ENCODE results near the gene AP1M2. TPM values are rescaled to one million over a fixed set of nuclear protein-coding genes. Genes with fewer than 3 reads are reported as not detected.

AP1M2 gene
- not detected in 2 replicates for total RNA-seq

DNA sequence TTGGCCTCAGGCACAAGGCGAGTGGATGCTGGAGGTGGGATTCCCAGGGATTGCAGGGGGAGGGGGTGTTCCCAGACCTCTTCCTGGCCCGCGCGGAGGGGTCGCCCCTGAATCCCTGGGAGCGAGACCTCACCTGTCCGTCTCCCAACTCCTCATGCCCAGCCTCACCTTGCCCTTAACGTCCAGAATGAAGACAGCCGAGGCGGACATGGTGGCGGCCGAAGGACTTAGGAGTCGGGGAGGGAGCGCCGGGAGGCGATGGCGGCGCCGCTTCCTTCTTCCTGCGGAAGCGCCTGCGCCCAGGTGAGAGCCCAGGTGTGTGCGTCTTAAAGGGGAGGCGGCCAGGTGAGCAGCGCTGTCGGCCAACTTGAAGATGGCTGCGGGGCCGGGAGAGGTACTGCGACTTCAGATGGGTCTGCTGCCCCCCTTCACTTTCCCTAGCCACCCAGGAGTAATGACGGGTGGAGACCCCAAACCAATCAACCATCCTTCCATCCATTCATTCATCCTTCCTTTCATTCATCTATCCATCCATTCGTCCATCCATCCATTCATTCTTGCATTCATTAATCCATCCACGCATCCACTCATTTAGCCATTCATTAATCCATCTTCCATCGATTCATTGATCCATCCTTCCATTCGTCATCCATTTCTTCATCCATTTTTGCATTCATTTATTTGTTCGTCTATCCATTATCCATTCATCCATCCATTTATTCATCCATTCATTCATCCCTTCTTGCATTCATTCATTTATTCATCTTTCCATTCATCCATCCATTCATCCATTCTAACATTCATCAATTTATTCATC, at the start of gene AP1M2:
Gene AP1M2, minus strand, starts transcription at position 291 of the 817 bp plus-strand sequence. Its CDS starts 81 bp downstream, at position 210.

DNA sequence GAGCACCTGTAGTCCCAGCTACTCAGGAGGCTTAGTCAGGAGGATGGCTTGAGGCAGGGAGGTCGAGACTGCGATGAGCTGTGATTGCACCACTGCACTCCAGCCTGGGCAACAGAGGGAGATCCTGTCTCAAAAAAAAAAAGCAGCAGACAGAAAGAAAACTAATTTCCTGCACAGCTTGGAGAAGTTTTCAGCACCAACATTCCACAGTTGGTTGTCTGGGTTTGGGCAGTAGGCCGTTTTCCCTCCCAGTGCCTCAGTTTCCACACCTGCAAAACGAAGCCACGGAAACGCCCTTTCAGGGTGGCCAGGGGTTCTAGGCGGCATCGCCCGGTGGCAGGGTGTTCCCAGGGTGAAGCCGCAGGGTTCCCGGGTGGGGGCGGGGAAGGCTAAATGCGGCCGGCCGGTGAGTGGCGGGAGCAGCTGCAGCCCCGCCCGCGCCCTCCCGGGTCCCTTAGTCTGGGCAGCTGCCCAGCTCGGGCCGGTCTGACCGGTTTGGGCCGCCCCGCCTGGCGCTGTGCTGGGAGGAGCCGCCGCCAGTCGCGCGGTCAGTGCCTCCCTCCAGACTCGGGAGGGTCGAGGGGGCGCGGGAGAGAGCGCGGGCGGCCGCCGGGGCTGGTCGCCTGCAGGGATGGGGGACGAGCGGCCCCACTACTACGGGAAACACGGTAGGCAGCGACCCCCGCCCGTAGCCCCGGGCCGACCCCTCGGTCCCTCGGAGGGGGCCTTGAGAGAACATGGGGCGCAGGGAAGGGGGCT, 38.1 kb upstream of the AP1M2 start, which contains the start of gene SLC44A2:
Gene SLC44A2, plus strand, starts transcription at position 551 of the 759 bp plus-strand sequence. Its CDS starts 81 bp downstream, at position 632.

DNA sequence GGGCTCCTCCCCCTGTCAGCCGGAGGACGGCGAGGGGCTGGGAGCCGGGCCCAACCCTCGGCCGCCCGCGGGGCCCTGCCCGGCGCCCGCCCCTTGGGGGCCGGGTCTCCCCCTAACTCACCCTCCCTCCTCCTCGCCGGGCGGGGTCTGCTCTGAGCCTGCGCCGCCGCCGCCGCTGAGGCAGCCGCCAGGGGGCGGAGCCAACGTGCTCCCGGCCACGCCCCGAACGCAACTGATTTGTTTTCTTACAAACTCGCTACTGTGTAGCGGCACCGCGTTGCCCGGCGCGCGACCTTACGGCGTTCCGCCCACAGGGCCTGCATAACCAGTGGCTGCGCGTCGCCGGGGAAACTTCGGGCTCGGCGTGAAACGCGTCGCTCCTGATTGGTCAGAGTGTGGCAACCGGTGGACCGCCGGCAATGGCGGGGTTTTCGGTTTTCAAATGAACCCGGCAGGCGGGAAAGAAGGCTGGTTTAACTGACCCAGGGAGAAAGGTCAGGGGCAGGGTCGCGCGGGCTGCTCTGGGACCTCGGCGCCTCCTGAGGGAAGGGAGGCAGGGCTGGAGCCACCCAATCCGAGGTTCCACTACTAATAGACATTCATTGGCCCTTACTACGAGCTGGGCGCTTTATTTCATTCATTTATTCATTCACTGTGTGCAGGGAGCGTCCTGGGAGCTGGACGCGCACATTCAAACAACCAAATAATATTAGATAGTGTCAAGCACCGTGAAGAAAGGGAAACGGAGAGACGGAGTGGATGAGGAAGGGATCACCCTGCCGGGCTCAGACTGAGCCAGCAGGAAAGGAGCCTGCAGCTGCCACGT, 18.1 kb downstream of the AP1M2 start, which contains the start of gene CDKN2D:
Gene CDKN2D, minus strand, starts transcription at position 154 of the 826 bp plus-strand sequence. CDS start 326 bp downstream, outside the sequence.

DNA sequence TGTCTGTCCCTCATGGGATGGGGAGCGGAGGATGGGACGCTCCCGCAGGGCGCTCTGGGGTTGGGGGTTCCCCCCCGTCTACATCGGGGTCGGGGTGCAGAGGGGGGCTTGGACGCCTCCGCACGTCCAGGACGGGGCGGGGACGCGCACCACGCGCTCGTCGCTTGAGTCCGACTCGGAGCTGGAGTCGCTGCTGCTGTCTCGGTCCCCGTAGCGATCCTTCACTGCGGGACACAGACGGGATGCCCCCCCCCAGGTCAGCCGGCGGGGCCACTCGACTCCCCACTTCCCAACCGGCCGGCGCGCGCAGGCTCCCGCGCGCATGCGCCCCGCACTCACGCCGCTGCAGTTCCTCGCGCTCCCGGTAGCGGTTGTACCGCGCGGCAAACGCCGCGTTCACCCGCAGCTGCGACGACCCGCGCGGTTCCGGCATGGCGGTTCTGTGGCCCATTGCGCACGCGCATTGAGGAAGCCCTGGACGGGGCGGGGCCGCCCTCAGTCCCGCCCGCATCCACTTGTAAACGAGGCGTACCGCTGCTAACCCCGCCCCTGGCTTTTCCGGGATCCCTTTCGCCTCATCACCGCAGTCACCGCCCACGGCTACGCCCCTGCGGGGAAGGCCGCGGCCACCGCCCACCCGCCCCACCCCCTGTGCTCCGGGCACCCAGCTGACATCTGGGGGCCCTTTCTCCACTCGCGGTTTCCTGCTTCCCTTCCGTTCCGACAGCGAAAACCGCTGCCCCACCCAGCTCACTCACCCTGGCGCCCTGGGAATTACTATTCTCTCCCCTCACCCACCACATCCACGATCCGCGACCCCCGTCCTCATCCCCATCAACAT, 21.3 kb downstream of the AP1M2 start, which contains the start of gene KRI1:
Gene KRI1, minus strand, starts transcription at position 444 of the 841 bp plus-strand sequence. Its CDS starts 11 bp downstream, at position 433.

DNA sequence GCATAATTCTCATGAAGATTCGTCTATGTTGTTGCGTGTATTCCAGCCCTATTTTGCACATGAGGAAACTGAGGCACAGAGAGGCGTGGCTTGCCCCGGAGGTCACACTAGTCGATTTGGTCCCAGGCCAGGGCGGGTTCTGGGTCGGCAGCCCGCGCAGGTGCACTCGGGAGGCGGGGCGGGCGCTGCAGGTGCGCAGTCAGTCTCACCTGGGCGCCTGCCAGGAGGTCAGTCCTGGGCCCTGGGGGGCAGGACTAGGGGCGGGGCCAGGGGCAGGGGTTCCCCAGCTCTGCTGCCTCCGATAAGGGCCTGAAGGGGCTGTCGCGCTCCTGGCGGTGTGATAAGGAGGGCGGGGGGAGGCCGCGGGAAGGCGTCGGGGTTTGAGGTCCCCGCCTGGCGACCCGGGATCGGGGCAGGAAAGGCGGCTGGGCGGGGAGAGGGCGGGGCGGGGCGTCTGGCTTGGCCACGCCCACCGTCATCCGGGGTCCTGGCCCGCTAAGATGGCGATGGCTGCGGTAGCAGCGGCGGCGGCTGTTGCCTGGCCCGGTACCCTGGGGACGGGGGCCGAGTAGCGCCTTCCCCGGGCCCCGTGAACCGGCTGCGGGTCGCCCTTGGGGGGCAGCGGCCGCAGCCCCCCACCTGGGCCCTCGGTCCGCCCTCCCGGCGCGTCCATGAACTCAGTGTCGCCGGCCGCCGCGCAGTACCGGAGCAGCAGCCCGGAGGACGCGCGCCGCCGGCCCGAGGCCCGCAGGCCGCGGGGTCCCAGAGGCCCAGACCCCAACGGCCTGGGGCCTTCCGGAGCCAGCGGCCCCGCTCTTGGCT, 43.5 kb downstream of the AP1M2 start, which contains the start of gene ATG4D:
Gene ATG4D, plus strand, starts transcription at position 485 of the 822 bp plus-strand sequence. Its CDS starts 187 bp downstream, at position 672.

Other genes with a start within 250 kb of the AP1M2 start
- gene ICAM3, start 247.7 kb downstream of the AP1M2 start, total RNA-seq = 5.1 and 7.7 TPM in 2 replicates
- 67.4 and 86.4 TPM in 2 replicates for gene TYK2, start 206.7 kb downstream of the AP1M2 start, total RNA-seq
- 177 and 241 TPM in 2 replicates for gene CDC37, start 183.8 kb downstream of the AP1M2 start, total RNA-seq
- 3.3 and 6.2 TPM in 2 replicates for gene PDE4A, start 166.8 kb downstream of the AP1M2 start, total RNA-seq
- gene KEAP1, start 84.0 kb downstream of the AP1M2 start, total RNA-seq = 68.0 and 81.0 TPM in 2 replicates
- gene S1PR5, start 69.9 kb downstream of the AP1M2 start, total RNA-seq = 5.4 and 7.4 TPM in 2 replicates
- gene ATG4D, start 43.4 kb downstream of the AP1M2 start, total RNA-seq = 10.7 and 15.6 TPM in 2 replicates
- gene KRI1, start 21.3 kb downstream of the AP1M2 start, total RNA-seq = 8.0 and 9.8 TPM in 2 replicates
- 6.8 and 8.7 TPM in 2 replicates for gene CDKN2D, start 18.3 kb downstream of the AP1M2 start, total RNA-seq
- 42.5 and 59.3 TPM in 2 replicates for gene SLC44A2, start 38.2 kb upstream of the AP1M2 start, total RNA-seq
- gene ILF3, start 67.0 kb upstream of the AP1M2 start, total RNA-seq = 87.6 and 151 TPM in 2 replicates
- 20.1 and 26.4 TPM in 2 replicates for gene QTRT1, start 114.1 kb upstream of the AP1M2 start, total RNA-seq
- gene DNM2, start 130.8 kb upstream of the AP1M2 start, total RNA-seq = 76.6 and 120 TPM in 2 replicates
- gene TMED1, start 248.9 kb upstream of the AP1M2 start, total RNA-seq = 49.0 and 91.5 TPM in 2 replicates